Fibroblast of lung (primary cell): Measurements from ENCODE around the gene ELMOD1. TPM values are rescaled to one million over a fixed set of nuclear protein-coding genes. Genes with fewer than 3 reads are reported as not detected.

Experiments used
- DNase-seq, 2 donors: peaks; one replicate each; pipeline versions ENCODE4 v3.0.0 to v3.0.0-alpha.2; 2010; ENCODE audit warnings: low read depth in 2 of 2
- H2AFZ ChIP-seq: 2 replicates; pipeline ENCODE4 v1.5.1; 2012; ENCODE audit warnings: low read length, control low read depth, inconsistent platforms
- H3K27ac ChIP-seq: 2 replicates; pipeline ENCODE4 v1.5.1; 2011; ENCODE audit warnings: low read length, control low read depth; ENCODE audit not compliant: insufficient read depth
- H3K27me3 ChIP-seq: 2 replicates; pipeline ENCODE4 v1.5.1; 2011; ENCODE audit warnings: mild to moderate bottlenecking, low read length; ENCODE audit not compliant: control insufficient read depth, insufficient read depth
- H3K36me3 ChIP-seq: 2 replicates; pipeline ENCODE4 v1.5.1; 2011; ENCODE audit warnings: low read length; ENCODE audit not compliant: control insufficient read depth, insufficient read depth
- H3K4me1 ChIP-seq: 2 replicates; pipeline ENCODE4 v1.5.1; 2011; ENCODE audit warnings: low read length; ENCODE audit not compliant: control insufficient read depth, insufficient read depth; ENCODE audit errors: extremely low read depth
- H3K4me2 ChIP-seq: 2 replicates; pipeline ENCODE4 v1.5.1; 2011; ENCODE audit warnings: low read length, control low read depth; ENCODE audit not compliant: insufficient read depth; ENCODE audit errors: extremely low read depth
- H3K4me3 ChIP-seq, 4 experiments: fragments of 200-600 bp in 1 of 4; sonication (generic) in 1 of 4; replicated peaks in 1 of 4; 2 replicates each; pipeline ENCODE4 v1.5.1; 2011 to 2016; ENCODE audit warnings: low read length in 4 of 4, low read depth in 3 of 4, mild to moderate bottlenecking in 3 of 4, control low read depth in 2 of 4, inconsistent platforms in 1 of 4, mixed read lengths in 1 of 4; ENCODE audit not compliant: insufficient read depth in 1 of 4; ENCODE audit errors: control extremely low read depth in 1 of 4
- H3K79me2 ChIP-seq: 2 replicates; pipeline ENCODE4 v1.5.1; 2012; ENCODE audit warnings: mild to moderate bottlenecking, low read length, inconsistent platforms; ENCODE audit not compliant: control insufficient read depth, insufficient read depth
- H3K9ac ChIP-seq: 2 replicates; pipeline ENCODE4 v1.5.1; 2011; ENCODE audit warnings: mild to moderate bottlenecking, low read length, control low read depth; ENCODE audit not compliant: insufficient read depth
- H3K9me3 ChIP-seq: 2 replicates; pipeline ENCODE4 v1.5.1; 2012; ENCODE audit warnings: low read depth, low read length; ENCODE audit not compliant: control insufficient read depth, insufficient read depth
- H4K20me1 ChIP-seq: 2 replicates; pipeline ENCODE4 v1.5.1; 2011; ENCODE audit warnings: low read length; ENCODE audit not compliant: control insufficient read depth, insufficient read depth; ENCODE audit errors: extremely low read depth
- CTCF ChIP-seq, 2 donors: IDR thresholded peaks in 1 of 2; conservative IDR thresholded peaks in 1 of 2; 1 replicate in 1 of 2; 2 replicates in 1 of 2; pipeline ENCODE4 v1.5.1; 2011 to 2012; ENCODE audit warnings: low read length in 2 of 2, control low read depth in 1 of 2, inconsistent platforms in 1 of 2, low read depth in 1 of 2, mild to moderate bottlenecking in 1 of 2
- EZH2 ChIP-seq: IDR thresholded peaks from 2 replicates; pipeline ENCODE4 v1.5.1; 2012; ENCODE audit warnings: low read length, control low read depth, mild to moderate bottlenecking; ENCODE audit errors: missing control alignments
- polyA plus RNA-seq, 2 donors: library from polyadenylated mRNA; depleted of rRNA in 1 of 2; stranded (reverse) in 1 of 2; unstranded in 1 of 2; fragments of >200 nt; gene quantifications; 2 replicates each; pipeline ENCODE4 v1.2.1, GENCODE V29; 2011 to 2012; ENCODE audit warnings: missing spikeins in 1 of 2
- total RNA-seq: library from RNA; depleted of rRNA; stranded (reverse); fragments of >200 nt; gene quantifications from 2 replicates; pipeline ENCODE4 v1.2.1, GENCODE V29; 2014

ELMOD1 gene
- total and polyA plus RNA-seq, 2 donors (not counting 1 experiment from before 2014, with no cell fraction given), result 0.17 to 0.91 TPM

- DNase-seq, result no peak
- Histone ChIP-seq H3K4me3 (no peak overlapping the region), H3K36me3 (no peaks in the 10 kb centered on the region), H3K27me3 (no peaks in the 10 kb centered on the region), H3K9me3 (no peaks in the 10 kb centered on the region), H4K20me1 (no peaks in the 10 kb centered on the region), H3K27ac (no peak overlapping the region), H2AFZ (no peak overlapping the region), H3K4me1 (no peaks in the 10 kb centered on the region), H3K4me2 (no peak overlapping the region), H3K9ac (no peak overlapping the region), H3K79me2 (no peaks in the 10 kb centered on the region)
- no peak for TF ChIP-seq CTCF (conservative IDR thresholded peaks at IDR 0.05 in 1 of 2, IDR thresholded peaks at IDR 0.05 in 1 of 2; ENCODE audit: low read depth in 1 of 2, low read length in 2 of 2)
- no peak for TF ChIP-seq EZH2
These were observed 30.1 kb downstream of the ELMOD1 start for GRCh38 chr11:107621081-107621480.

- no peaks in the 10 kb centered on the region for H3K36me3 ChIP-seq
- TF ChIP-seq EZH2, result no peak
- TF ChIP-seq CTCF (conservative IDR thresholded peaks at IDR 0.05 in 1 of 2, IDR thresholded peaks at IDR 0.05 in 1 of 2; ENCODE audit: low read depth in 1 of 2, low read length in 2 of 2), result no peak
- H3K4me2 ChIP-seq, result no peak overlapping the region
- H3K79me2 ChIP-seq, result no peaks in the 10 kb centered on the region
- DNase-seq, result peak in 1 of 2 donors; percentile 41
- H2AFZ ChIP-seq, result no peak overlapping the region
- H3K27me3 ChIP-seq, result no peaks in the 10 kb centered on the region
- no peak overlapping the region for H3K27ac ChIP-seq
- H3K4me3 ChIP-seq, result no peak overlapping the region
- H3K9me3 ChIP-seq, result no peaks in the 10 kb centered on the region
- H4K20me1 ChIP-seq, result no peaks in the 10 kb centered on the region
- no peak overlapping the region for H3K9ac ChIP-seq
- no peaks in the 10 kb centered on the region for H3K4me1 ChIP-seq
These were observed 32.2 kb downstream of the ELMOD1 start for GRCh38 chr11:107623183-107623582.

GRCh38 chr11:107624983-107625684 is 34.2 kb downstream of the ELMOD1 start:
- H3K4me1 ChIP-seq, result no peaks in the 10 kb centered on the region
- no peak for DNase-seq
- H4K20me1 ChIP-seq, result no peaks in the 10 kb centered on the region
- H3K27ac ChIP-seq, result no peak overlapping the region
- peaks cover 3% of the 10 kb centered on the region for H3K27me3 ChIP-seq
- no peak overlapping the region for H2AFZ ChIP-seq
- no peak overlapping the region for H3K4me3 ChIP-seq
- no peaks in the 10 kb centered on the region for H3K79me2 ChIP-seq
- no peaks in the 10 kb centered on the region for H3K36me3 ChIP-seq
- TF ChIP-seq CTCF (conservative IDR thresholded peaks at IDR 0.05 in 1 of 2, IDR thresholded peaks at IDR 0.05 in 1 of 2; ENCODE audit: low read depth in 1 of 2, low read length in 2 of 2) (no peak), EZH2 (no peak)
- no peak overlapping the region for H3K4me2 ChIP-seq
- H3K9ac ChIP-seq, result no peak overlapping the region
- no peaks in the 10 kb centered on the region for H3K9me3 ChIP-seq
